DOHH2 (cell line): Measurements from ENCODE around the gene RTN3.
A peak's percentile ranks its signal among the peaks of the same experiment; 100 is the strongest.
"Not testable (repeated sequence)": the region's sequence is repeated elsewhere in the genome, so short reads cannot be mapped to it uniquely, and the experiment has no call there.

Source experiments
- H3F3A ChIP-seq: fragments of 200-600 bp; sonication (generic), shearing (Covaris generic); 2 replicates; pipeline ENCODE4 v1.6.0; 2016; ENCODE audit warnings: antibody characterized with exemption, mild to moderate bottlenecking; ENCODE audit not compliant: control insufficient read depth, insufficient read depth
- H3K27ac ChIP-seq: fragments of 200-600 bp; sonication (generic); 2 replicates; pipeline ENCODE4 v1.5.1; 2014; ENCODE audit warnings: low read depth, mild to moderate bottlenecking, low read length, moderate library complexity
- H3K27me3 ChIP-seq: fragments of 200-600 bp; sonication (generic); 2 replicates; pipeline ENCODE4 v1.6.1; 2014; ENCODE audit warnings: mild to moderate bottlenecking, low read length, mixed read lengths; ENCODE audit not compliant: control insufficient read depth
- H3K36me3 ChIP-seq: fragments of 200-600 bp; sonication (generic); 2 replicates; pipeline ENCODE4 v1.6.1; 2014; ENCODE audit warnings: mild to moderate bottlenecking, low read length, moderate library complexity, mixed read lengths; ENCODE audit not compliant: control insufficient read depth
- H3K4me1 ChIP-seq: fragments of 200-600 bp; sonication (generic); 2 replicates; pipeline ENCODE4 v1.6.1; 2014; ENCODE audit warnings: mild to moderate bottlenecking, low read length, mixed read lengths; ENCODE audit not compliant: control insufficient read depth
- H3K4me2 ChIP-seq: fragments of 200-600 bp; sonication (generic); 2 replicates; pipeline ENCODE4 v1.6.0; 2014; ENCODE audit warnings: mild to moderate bottlenecking, low read length, moderate library complexity
- H3K4me3 ChIP-seq: fragments of 200-600 bp; sonication (generic); 2 replicates; pipeline ENCODE4 v1.5.1; 2014; ENCODE audit warnings: mild to moderate bottlenecking, low read length, mixed read lengths
- H3K79me2 ChIP-seq: fragments of 200-600 bp; sonication (generic); 2 replicates; pipeline ENCODE4 v1.6.1; 2014; ENCODE audit warnings: mild to moderate bottlenecking, low read length, mixed read lengths; ENCODE audit not compliant: control insufficient read depth
- H3K9me2 ChIP-seq: fragments of 200-600 bp; sonication (generic); replicated peaks from 2 replicates; pipeline ENCODE4 v1.6.1; 2014; ENCODE audit warnings: mild to moderate bottlenecking, low read length, mixed read lengths; ENCODE audit not compliant: control insufficient read depth
- H3K9me3 ChIP-seq: fragments of 200-600 bp; sonication (generic); 2 replicates; pipeline ENCODE4 v1.6.1; 2014; ENCODE audit warnings: antibody characterized with exemption, low read length, mixed read lengths; ENCODE audit not compliant: control insufficient read depth, insufficient read depth
- H4K20me1 ChIP-seq: fragments of 200-600 bp; sonication (generic); 2 replicates; pipeline ENCODE4 v1.6.0; 2014; ENCODE audit warnings: low read depth, mild to moderate bottlenecking, antibody characterized with exemption, low read length, moderate library complexity; ENCODE audit not compliant: control insufficient read depth, insufficient read depth
- CTCF ChIP-seq: fragments of 200-600 bp; sonication (generic); IDR thresholded peaks from one replicate; pipeline ENCODE4 v1.5.1; 2014; ENCODE audit warnings: antibody characterized with exemption, mild to moderate bottlenecking, low read depth, low read length; ENCODE audit not compliant: poor library complexity, severe bottlenecking
- EZH2phosphoT487 ChIP-seq: fragments of 200-600 bp; sonication (generic); IDR thresholded peaks from 2 replicates; pipeline ENCODE4 v1.6.1; 2017; ENCODE audit warnings: borderline replicate concordance, mild to moderate bottlenecking, antibody characterized with exemption, low read length, moderate library complexity, mixed read lengths

Gene RTN3

GRCh38 chr11:63769042-63769713, 87.9 kb downstream of the RTN3 start:
- H3F3A ChIP-seq: peaks cover 3% of the 10 kb centered on the region; the same call in 1 of the 2 replicates
- no peak overlapping the region for H3K27ac ChIP-seq

GRCh38 chr11:63769714-63770455, 88.6 kb downstream of the RTN3 start:
- peaks cover 38% of the 10 kb centered on the region for H3K27me3 ChIP-seq
- peak overlapping the region; percentile 78 for H3K4me3 ChIP-seq
- peaks cover 18% of the 10 kb centered on the region for H3K79me2 ChIP-seq

More at GRCh38 chr11:63769042-63769713, 87.9 kb downstream of the RTN3 start:
- Histone ChIP-seq H3K79me2 (peaks cover 18% of the 10 kb centered on the region), H4K20me1 (peaks cover 13% of the 10 kb centered on the region; the same call in 1 of the 2 replicates), H3K36me3 (peaks cover 4% of the 10 kb centered on the region; the same call in 1 of the 2 replicates), H3K27me3 (peaks cover 38% of the 10 kb centered on the region), H3K4me2 (peak overlapping the region; percentile 84), H3K9me3 (no peaks in the 10 kb centered on the region), H3K4me1 (peaks cover 18% of the 10 kb centered on the region), H3K9me2 (no peaks in the 10 kb centered on the region), H3K4me3 (peak overlapping the region; percentile 78)
- no peak for TF ChIP-seq CTCF
- 0 out of 2 replicates have a peak, but pooled peaks have one; percentile 35 for TF ChIP-seq EZH2phosphoT487

GRCh38 chr11:63770763-63771162, 89.5 kb downstream of the RTN3 start:
- H3K4me1 ChIP-seq: peaks cover 18% of the 10 kb centered on the region
- no peaks in the 10 kb centered on the region; the same call in 1 of the 2 replicates for H3K36me3 ChIP-seq
- H3K9me3 ChIP-seq: no peaks in the 10 kb centered on the region
- H3K27me3 ChIP-seq: peaks cover 38% of the 10 kb centered on the region
- TF ChIP-seq EZH2phosphoT487 (no peak), CTCF (no peak)
- peaks cover 3% of the 10 kb centered on the region; the same call in 1 of the 2 replicates for H3F3A ChIP-seq
- no peaks in the 10 kb centered on the region for H3K9me2 ChIP-seq
- H3K4me3 ChIP-seq: no peak overlapping the region
- H4K20me1 ChIP-seq: peaks cover 13% of the 10 kb centered on the region; the same call in 1 of the 2 replicates
- H3K79me2 ChIP-seq: peaks cover 18% of the 10 kb centered on the region
- H3K27ac ChIP-seq: no peak overlapping the region
- no peak overlapping the region for H3K4me2 ChIP-seq

More at GRCh38 chr11:63769714-63770455, 88.6 kb downstream of the RTN3 start:
- Histone ChIP-seq H3K36me3 (peaks cover 4% of the 10 kb centered on the region; the same call in 1 of the 2 replicates), H3K4me1 (peaks cover 18% of the 10 kb centered on the region), H3K9me3 (no peaks in the 10 kb centered on the region), H3F3A (peaks cover 3% of the 10 kb centered on the region; the same call in 1 of the 2 replicates), H3K27ac (no peak overlapping the region), H3K9me2 (no peaks in the 10 kb centered on the region), H3K4me2 (peak overlapping the region; percentile 84), H4K20me1 (peaks cover 13% of the 10 kb centered on the region; the same call in 1 of the 2 replicates)
- TF ChIP-seq EZH2phosphoT487 (no peak), CTCF (no peak)

- H3K9me2 ChIP-seq, H3K27ac ChIP-seq, H3K9me3 ChIP-seq, H3K36me3 ChIP-seq, H3F3A ChIP-seq, H3K4me3 ChIP-seq, H4K20me1 ChIP-seq, H3K4me2 ChIP-seq: not testable (repeated sequence)
- peaks cover 12% of the 10 kb centered on the region for H3K79me2 ChIP-seq
- H3K4me1 ChIP-seq: peaks cover 16% of the 10 kb centered on the region
- H3K27me3 ChIP-seq: peaks cover 38% of the 10 kb centered on the region
These were observed 90.5 kb downstream of the RTN3 start for GRCh38 chr11:63771741-63772318.
